Neural progenitor cell (in vitro differentiated cells): ENCODE measurements around the gene CEND1. TPM values are rescaled to one million over a fixed set of nuclear protein-coding genes. Genes with fewer than 3 reads are reported as not detected.

Experiments
- DNase-seq: peaks from one replicate; pipeline ENCODE4 v3.0.0-alpha.2; 2016; ENCODE audit warnings: low spot score
- H2AFZ ChIP-seq: fragments of 200-600 bp; sonication (generic); replicated peaks from 2 replicates; pipeline ENCODE4 v1.6.1; 2016; ENCODE audit warnings: antibody characterized with exemption
- H3F3A ChIP-seq: fragments of 200-600 bp; sonication (generic); 2 replicates; pipeline ENCODE4 v1.6.1; 2016; ENCODE audit warnings: antibody characterized with exemption, low read depth
- H3K27ac ChIP-seq: fragments of 200-600 bp; sonication (generic); 2 replicates; pipeline ENCODE4 v1.5.1; 2016; ENCODE audit warnings: mild to moderate bottlenecking
- H3K27me3 ChIP-seq: fragments of 200-600 bp; sonication (generic); 2 replicates; pipeline ENCODE4 v1.6.1; 2016; ENCODE audit warnings: mild to moderate bottlenecking, moderate library complexity
- H3K36me3 ChIP-seq: fragments of 200-600 bp; sonication (generic); 2 replicates; pipeline ENCODE4 v1.5.1; 2016
- H3K4me1 ChIP-seq: fragments of 200-600 bp; sonication (generic); 2 replicates; pipeline ENCODE4 v1.6.1; 2016; ENCODE audit warnings: mixed run types
- H3K4me2 ChIP-seq: fragments of 200-600 bp; sonication (generic); 2 replicates; pipeline ENCODE4 v1.6.1; 2016
- H3K4me3 ChIP-seq: fragments of 200-600 bp; sonication (generic); 2 replicates; pipeline ENCODE4 v1.5.1; 2016
- H3K79me2 ChIP-seq: fragments of 200-600 bp; sonication (generic); 2 replicates; pipeline ENCODE4 v1.6.1; 2016; ENCODE audit warnings: low read depth
- H3K9ac ChIP-seq: fragments of 200-600 bp; sonication (generic); 2 replicates; pipeline ENCODE4 v1.6.1; 2016
- H3K9me3 ChIP-seq: fragments of 200-600 bp; sonication (generic); 2 replicates; pipeline ENCODE4 v1.5.1; 2016; ENCODE audit warnings: low read depth
- H4K20me1 ChIP-seq: fragments of 200-600 bp; sonication (generic); 2 replicates; pipeline ENCODE4 v1.6.1; 2016; ENCODE audit warnings: low read depth
- H3K27ac Mint-ChIP-seq: 3 replicates; pipeline ENCODE4 v1.8.0; 2021; ENCODE audit warnings: mixed read lengths
- H3K27me3 Mint-ChIP-seq: 2 replicates; pipeline ENCODE4 v1.8.0; 2022; ENCODE audit warnings: low read depth, mild to moderate bottlenecking, inconsistent platforms, moderate library complexity, mixed read lengths; ENCODE audit not compliant: insufficient read depth
- H3K36me3 Mint-ChIP-seq: 3 replicates; pipeline ENCODE4 v1.8.0; 2021; ENCODE audit warnings: mixed read lengths
- H3K4me1 Mint-ChIP-seq: 3 replicates; pipeline ENCODE4 v1.8.0; 2021; ENCODE audit warnings: mixed read lengths
- H3K4me3 Mint-ChIP-seq: 3 replicates; pipeline ENCODE4 v1.8.0; 2021; ENCODE audit warnings: mild to moderate bottlenecking, moderate library complexity, mixed read lengths
- H3K9me3 Mint-ChIP-seq: 3 replicates; pipeline ENCODE4 v1.8.0; 2020; ENCODE audit warnings: mixed read lengths
- EZH2 ChIP-seq: fragments of 200-600 bp; sonication (generic); IDR thresholded peaks from 2 replicates; pipeline ENCODE4 v1.6.1; 2017; ENCODE audit warnings: antibody characterized with exemption, mild to moderate bottlenecking, moderate library complexity
- EZH2phosphoT487 ChIP-seq: fragments of 200-600 bp; sonication (generic); IDR thresholded peaks from 2 replicates; pipeline ENCODE4 v1.6.1; 2017; ENCODE audit warnings: antibody characterized with exemption
- total RNA-seq: library from RNA; depleted of rRNA; stranded (reverse); fragments of >200 nt; gene quantifications from 2 replicates; pipeline ENCODE4 v1.2.3, GENCODE V29; 2015; ENCODE audit warnings: low replicate concordance
- TF ChIP-seq, protein P1 (sequence below): fragments of 200-600 bp; sonication (generic); IDR thresholded peaks from 2 replicates; pipeline ENCODE4 v1.5.1; 2017; ENCODE audit warnings: antibody characterized with exemption, mild to moderate bottlenecking

The CEND1 gene
- total RNA-seq, 1 donor from 2014 or later, result 0.94 TPM

DNA sequence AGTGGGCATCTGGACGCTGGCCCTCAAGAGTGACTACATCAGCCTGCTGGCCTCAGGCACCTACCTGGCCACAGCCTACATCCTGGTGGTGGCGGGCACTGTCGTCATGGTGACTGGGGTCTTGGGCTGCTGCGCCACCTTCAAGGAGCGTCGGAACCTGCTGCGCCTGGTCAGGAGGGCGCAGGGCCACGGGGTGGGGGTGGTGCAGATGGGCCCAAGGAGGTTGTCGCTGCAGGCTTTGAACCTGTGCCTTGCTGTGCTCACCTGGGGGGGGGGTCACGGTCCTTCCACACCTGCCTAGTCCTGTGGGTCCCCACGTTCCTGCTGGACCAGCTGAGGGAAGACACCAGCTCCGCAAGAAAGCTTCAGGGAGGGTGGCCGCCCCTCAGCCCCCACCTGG, 46.4 kb upstream of the CEND1 start:
- Histone ChIP-seq H3K9ac (no peak overlapping the region), H2AFZ (no peak overlapping the region), H3K4me3 (no peak overlapping the region), H3K27me3 (peaks cover 12% of the 10 kb centered on the region), H3K4me2 (no peak overlapping the region), H3K36me3 (no peaks in the 10 kb centered on the region), H3K4me1 (peaks cover 14% of the 10 kb centered on the region), H3K27ac (no peak overlapping the region), H3F3A (peaks cover 31% of the 10 kb centered on the region), H3K9me3 (no peaks in the 10 kb centered on the region), H4K20me1 (peaks cover 68% of the 10 kb centered on the region), H3K79me2 (peaks cover 13% of the 10 kb centered on the region)
- no peak for DNase-seq
- H3K4me1 Mint-ChIP-seq, result peaks cover 26% of the 10 kb centered on the region
- TF ChIP-seq, protein P1, sequence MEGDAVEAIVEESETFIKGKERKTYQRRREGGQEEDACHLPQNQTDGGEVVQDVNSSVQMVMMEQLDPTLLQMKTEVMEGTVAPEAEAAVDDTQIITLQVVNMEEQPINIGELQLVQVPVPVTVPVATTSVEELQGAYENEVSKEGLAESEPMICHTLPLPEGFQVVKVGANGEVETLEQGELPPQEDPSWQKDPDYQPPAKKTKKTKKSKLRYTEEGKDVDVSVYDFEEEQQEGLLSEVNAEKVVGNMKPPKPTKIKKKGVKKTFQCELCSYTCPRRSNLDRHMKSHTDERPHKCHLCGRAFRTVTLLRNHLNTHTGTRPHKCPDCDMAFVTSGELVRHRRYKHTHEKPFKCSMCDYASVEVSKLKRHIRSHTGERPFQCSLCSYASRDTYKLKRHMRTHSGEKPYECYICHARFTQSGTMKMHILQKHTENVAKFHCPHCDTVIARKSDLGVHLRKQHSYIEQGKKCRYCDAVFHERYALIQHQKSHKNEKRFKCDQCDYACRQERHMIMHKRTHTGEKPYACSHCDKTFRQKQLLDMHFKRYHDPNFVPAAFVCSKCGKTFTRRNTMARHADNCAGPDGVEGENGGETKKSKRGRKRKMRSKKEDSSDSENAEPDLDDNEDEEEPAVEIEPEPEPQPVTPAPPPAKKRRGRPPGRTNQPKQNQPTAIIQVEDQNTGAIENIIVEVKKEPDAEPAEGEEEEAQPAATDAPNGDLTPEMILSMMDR, result no peak
- TF ChIP-seq EZH2 (no peak), EZH2phosphoT487 (no peak)
- no peak overlapping the region for H3K4me3 Mint-ChIP-seq
- H3K27me3 Mint-ChIP-seq, result peaks cover 15% of the 10 kb centered on the region
- H3K9me3 Mint-ChIP-seq, result no peaks in the 10 kb centered on the region
- H3K27ac Mint-ChIP-seq, result no peak overlapping the region
- peaks cover 3% of the 10 kb centered on the region for H3K36me3 Mint-ChIP-seq

DNA sequence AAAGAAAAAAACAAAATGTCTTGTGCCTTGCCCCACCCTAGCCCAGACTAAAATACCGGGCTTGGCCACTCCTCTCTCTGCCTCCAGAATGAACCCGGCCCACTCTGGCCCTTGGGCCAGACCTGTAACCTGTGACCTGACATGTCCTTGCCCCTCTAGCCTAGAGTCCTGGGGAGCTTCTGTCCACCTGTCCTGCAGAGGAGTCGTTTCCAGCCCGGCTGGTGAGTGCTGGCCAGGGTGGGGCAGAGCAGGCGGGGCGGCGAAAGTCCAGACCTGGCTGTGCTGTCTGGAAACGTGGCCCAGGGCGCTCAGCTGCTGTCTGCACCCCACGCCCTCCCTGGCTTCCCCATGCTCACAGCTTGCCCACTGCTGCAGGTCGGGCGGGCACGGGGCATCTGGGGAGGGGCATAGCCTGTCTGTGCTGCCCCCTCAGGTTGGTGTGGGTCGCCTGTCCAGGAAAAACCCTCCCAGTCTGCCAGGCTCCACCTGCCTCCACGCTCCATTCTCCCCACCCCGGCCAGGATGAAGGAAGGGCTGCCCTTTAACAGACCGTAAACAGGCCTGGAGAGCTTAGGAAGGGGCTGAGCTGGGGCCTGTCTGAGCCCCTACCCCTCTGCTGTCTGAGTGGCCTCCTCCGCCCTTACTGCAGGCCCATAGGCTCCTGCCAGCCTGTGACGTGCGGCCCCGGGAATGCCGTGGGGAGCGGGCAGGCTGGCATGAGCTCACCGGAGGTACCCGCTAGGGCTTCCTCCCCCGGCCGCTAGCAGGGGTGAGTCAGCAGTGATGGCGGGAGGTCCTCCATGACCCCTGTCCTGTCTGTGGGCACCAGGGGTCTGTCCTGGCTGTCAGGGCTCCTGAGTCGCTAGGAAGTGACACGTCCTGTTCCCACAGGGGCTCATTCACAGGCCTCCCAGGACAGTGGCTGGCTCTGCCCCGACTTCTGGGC, 44.8 kb upstream of the CEND1 start:
- Histone ChIP-seq H3K27me3 (peaks cover 29% of the 10 kb centered on the region), H3K79me2 (no peaks in the 10 kb centered on the region), H4K20me1 (peaks cover 64% of the 10 kb centered on the region), H3K9me3 (no peaks in the 10 kb centered on the region), H3K27ac (no peak overlapping the region), H3K4me2 (no peak overlapping the region), H3F3A (peaks cover 38% of the 10 kb centered on the region), H3K4me1 (peaks cover 26% of the 10 kb centered on the region), H2AFZ (no peak overlapping the region), H3K36me3 (no peaks in the 10 kb centered on the region), H3K9ac (no peak overlapping the region), H3K4me3 (no peak overlapping the region)
- H3K36me3 Mint-ChIP-seq, result peaks cover 3% of the 10 kb centered on the region
- no peak for DNase-seq
- H3K27me3 Mint-ChIP-seq, result peaks cover 21% of the 10 kb centered on the region
- TF ChIP-seq, protein P1, result no peak
- TF ChIP-seq EZH2phosphoT487, result no peak
- TF ChIP-seq EZH2, result no peak
- H3K4me1 Mint-ChIP-seq, result peaks cover 18% of the 10 kb centered on the region
- H3K27ac Mint-ChIP-seq, result peak overlapping the region; percentile 63
- H3K9me3 Mint-ChIP-seq, result no peaks in the 10 kb centered on the region
- peak overlapping the region; percentile 85 for H3K4me3 Mint-ChIP-seq

DNA sequence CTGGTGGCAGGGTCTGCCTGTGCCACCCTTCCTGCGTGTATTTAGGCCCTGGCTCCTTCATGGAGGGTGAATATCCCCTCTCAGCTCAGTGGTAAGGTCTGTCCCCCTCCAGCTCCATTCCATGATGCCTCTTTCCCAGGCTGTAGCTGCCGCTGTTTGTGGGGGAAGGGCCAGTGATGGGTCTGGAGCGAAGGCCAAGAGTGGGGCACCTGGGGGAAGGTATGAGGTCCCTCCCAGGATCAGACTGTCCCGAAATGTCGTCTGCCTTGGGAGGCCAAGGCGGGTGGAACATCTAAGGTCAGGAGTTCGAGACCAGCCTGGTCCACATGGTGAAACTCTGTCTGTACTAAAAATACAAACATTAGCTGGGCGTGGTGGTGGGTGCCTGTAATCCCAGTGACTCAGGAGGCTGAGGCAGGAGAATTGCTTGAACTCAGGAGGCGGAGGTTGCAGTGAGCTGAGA, 44.0 kb upstream of the CEND1 start:
- Histone ChIP-seq H3K4me1 (peaks cover 34% of the 10 kb centered on the region), H3K4me3 (peak overlapping the region; percentile 87), H3K27ac (no peak overlapping the region), H3F3A (peaks cover 45% of the 10 kb centered on the region), H3K27me3 (peaks cover 36% of the 10 kb centered on the region), H3K9me3 (no peaks in the 10 kb centered on the region), H3K36me3 (no peaks in the 10 kb centered on the region), H3K9ac (no peak overlapping the region), H3K4me2 (peak overlapping the region; percentile 80), H3K79me2 (no peaks in the 10 kb centered on the region), H2AFZ (no peak overlapping the region), H4K20me1 (peaks cover 69% of the 10 kb centered on the region)
- DNase-seq, result no peak
- Mint-ChIP-seq H3K4me3 (peak overlapping the region; percentile 85), H3K4me1 (peaks cover 26% of the 10 kb centered on the region), H3K27ac (peak overlapping the region; percentile 63), H3K9me3 (no peaks in the 10 kb centered on the region), H3K27me3 (peaks cover 25% of the 10 kb centered on the region), H3K36me3 (peaks cover 2% of the 10 kb centered on the region)
- TF ChIP-seq EZH2phosphoT487 (no peak), EZH2 (no peak)
- TF ChIP-seq, protein P1, result no peak
